Measurements from ENCODE around the gene NUP37.
"Not testable (repeated sequence)": the region's sequence is repeated elsewhere in the genome, so short reads cannot be mapped to it uniquely, and the experiment has no call there.

- TF ChIP-seq ZFP36 (IDR thresholded peaks at IDR 0.05; ENCODE audit: borderline replicate concordance, partially characterized antibody); SMC3 (IDR thresholded peaks at IDR 0.05); CEBPB (IDR thresholded peaks at IDR 0.05); KDM1A (IDR thresholded peaks at IDR 0.05; ENCODE audit: low read depth); POLR2A (IDR thresholded peaks at IDR 0.05; ENCODE audit: low read length); REST (IDR thresholded peaks at IDR 0.05); ESRRA (IDR thresholded peaks at IDR 0.05; ENCODE audit: borderline replicate concordance, low read length); CTCF (IDR thresholded peaks at IDR 0.05); CHD2 (IDR thresholded peaks at IDR 0.05; ENCODE audit: low read length, partially characterized antibody); NR3C1 (IDR thresholded peaks at IDR 0.05); MYC (IDR thresholded peaks at IDR 0.05; ENCODE audit: borderline replicate concordance, low read length); JUN (IDR thresholded peaks at IDR 0.05); RAD21 (conservative IDR thresholded peaks at IDR 0.05 in 1 of 2, IDR thresholded peaks at IDR 0.05 in 1 of 2); EP300 (IDR thresholded peaks at IDR 0.05): not testable (repeated sequence)
Observed at GRCh38 chr12:102131442-102131841, 11.5 kb upstream of the NUP37 start.
